Hepatocyte (in vitro differentiated cells): ENCODE measurements around the gene OR51A2. TPM values are rescaled to one million over a fixed set of nuclear protein-coding genes. Genes with fewer than 3 reads are reported as not detected.

Experiments used
- DNase-seq: peaks from one replicate; pipeline ENCODE4 v3.0.0-alpha.2; 2016; ENCODE audit warnings: low spot score
- H2AFZ ChIP-seq: fragments of 200-600 bp; sonication (generic); 2 replicates; pipeline ENCODE4 v1.6.0; 2016; ENCODE audit warnings: antibody characterized with exemption, mild to moderate bottlenecking
- H3K27ac ChIP-seq: fragments of 200-600 bp; sonication (generic); 2 replicates; pipeline ENCODE4 v1.5.1; 2016; ENCODE audit warnings: mild to moderate bottlenecking
- H3K27me3 ChIP-seq: fragments of 200-600 bp; sonication (generic); 2 replicates; pipeline ENCODE4 v1.6.1; 2016
- H3K36me3 ChIP-seq: fragments of 200-600 bp; sonication (generic); replicated peaks from 2 replicates; pipeline ENCODE4 v1.5.1; 2016; ENCODE audit warnings: low read depth; ENCODE audit not compliant: insufficient read depth
- H3K4me1 ChIP-seq: fragments of 200-600 bp; sonication (generic); 2 replicates; pipeline ENCODE4 v1.5.1; 2016; ENCODE audit warnings: mild to moderate bottlenecking, moderate library complexity; ENCODE audit not compliant: insufficient read depth
- H3K4me2 ChIP-seq: fragments of 200-600 bp; sonication (generic); 2 replicates; pipeline ENCODE4 v1.6.0; 2016
- H3K4me3 ChIP-seq: fragments of 200-600 bp; sonication (generic); 2 replicates; pipeline ENCODE4 v1.5.1; 2016; ENCODE audit warnings: mild to moderate bottlenecking
- H3K79me2 ChIP-seq: fragments of 200-600 bp; sonication (generic); 2 replicates; pipeline ENCODE4 v1.6.0; 2017; ENCODE audit warnings: mild to moderate bottlenecking
- H3K9me2 ChIP-seq: fragments of 200-600 bp; sonication (generic); replicated peaks from 2 replicates; pipeline ENCODE4 v1.6.0; 2017; ENCODE audit warnings: mild to moderate bottlenecking; ENCODE audit not compliant: insufficient read depth
- H3K9me3 ChIP-seq: fragments of 200-600 bp; sonication (generic); 2 replicates; pipeline ENCODE4 v1.5.1; 2016; ENCODE audit warnings: low read depth, mild to moderate bottlenecking
- H4K20me1 ChIP-seq: fragments of 200-600 bp; sonication (generic); 2 replicates; pipeline ENCODE4 v1.6.0; 2016; ENCODE audit warnings: mild to moderate bottlenecking; ENCODE audit not compliant: insufficient read depth, poor library complexity, severe bottlenecking
- EZH2 ChIP-seq: fragments of 200-600 bp; sonication (generic); IDR thresholded peaks from 2 replicates; pipeline ENCODE4 v1.6.1; 2016; ENCODE audit warnings: antibody characterized with exemption, mild to moderate bottlenecking, borderline replicate concordance
- EZH2phosphoT487 ChIP-seq: fragments of 200-600 bp; sonication (generic); IDR thresholded peaks from one replicate; pipeline ENCODE4 v1.6.1; 2018; ENCODE audit warnings: antibody characterized with exemption, mild to moderate bottlenecking, low read depth, moderate library complexity; ENCODE audit not compliant: unreplicated experiment, severe bottlenecking
- WGBS: methylation state at CpG from one replicate; pipeline ENCODE4 v1.1.6; 2016; ENCODE audit warnings: low lambda C conversion rate; ENCODE audit errors: missing lambda C conversion rate; 5-methylcytosine and 5-hydroxymethylcytosine counted together
- polyA plus RNA-seq: library from polyadenylated mRNA; unstranded; fragments of >200 nt; fragmentation: Nextera tagmentation; extraction: Ambion mirVana; gene quantifications from 2 replicates; pipeline ENCODE4 v1.2.1, GENCODE V29; 2016
- total RNA-seq: library from RNA; depleted of rRNA; stranded (reverse); fragments of >200 nt; gene quantifications from 2 replicates; pipeline ENCODE4 v1.2.3, GENCODE V29; 2014
- TF ChIP-seq, protein P1 (sequence below): fragments of 200-600 bp; sonication (generic); IDR thresholded peaks from 2 replicates; pipeline ENCODE4 v1.5.1; 2016; ENCODE audit warnings: antibody characterized with exemption, mild to moderate bottlenecking; ENCODE audit not compliant: poor library complexity

OR51A2 gene
- total and polyA plus RNA-seq, 2 experiments from 2014 or later: not detected

GRCh38 chr11:4922304-4922703 is 33.2 kb downstream of the OR51A2 start:
- no peaks in the 10 kb centered on the region for H3K27me3 ChIP-seq
- no peak overlapping the region for H3K4me2 ChIP-seq
- no peak overlapping the region for H3K27ac ChIP-seq
- 87% methylated on average over 1 of the region's 1 CpG for WGBS
- no peaks in the 10 kb centered on the region for H3K9me2 ChIP-seq
- H3K4me3 ChIP-seq: no peak overlapping the region
- no peaks in the 10 kb centered on the region for H3K4me1 ChIP-seq
- no peaks in the 10 kb centered on the region for H3K79me2 ChIP-seq
- DNase-seq: no peak
- no peaks in the 10 kb centered on the region for H3K36me3 ChIP-seq
- no peak overlapping the region for H2AFZ ChIP-seq
- no peaks in the 10 kb centered on the region for H4K20me1 ChIP-seq
- H3K9me3 ChIP-seq: no peaks in the 10 kb centered on the region
- TF ChIP-seq, protein P1, sequence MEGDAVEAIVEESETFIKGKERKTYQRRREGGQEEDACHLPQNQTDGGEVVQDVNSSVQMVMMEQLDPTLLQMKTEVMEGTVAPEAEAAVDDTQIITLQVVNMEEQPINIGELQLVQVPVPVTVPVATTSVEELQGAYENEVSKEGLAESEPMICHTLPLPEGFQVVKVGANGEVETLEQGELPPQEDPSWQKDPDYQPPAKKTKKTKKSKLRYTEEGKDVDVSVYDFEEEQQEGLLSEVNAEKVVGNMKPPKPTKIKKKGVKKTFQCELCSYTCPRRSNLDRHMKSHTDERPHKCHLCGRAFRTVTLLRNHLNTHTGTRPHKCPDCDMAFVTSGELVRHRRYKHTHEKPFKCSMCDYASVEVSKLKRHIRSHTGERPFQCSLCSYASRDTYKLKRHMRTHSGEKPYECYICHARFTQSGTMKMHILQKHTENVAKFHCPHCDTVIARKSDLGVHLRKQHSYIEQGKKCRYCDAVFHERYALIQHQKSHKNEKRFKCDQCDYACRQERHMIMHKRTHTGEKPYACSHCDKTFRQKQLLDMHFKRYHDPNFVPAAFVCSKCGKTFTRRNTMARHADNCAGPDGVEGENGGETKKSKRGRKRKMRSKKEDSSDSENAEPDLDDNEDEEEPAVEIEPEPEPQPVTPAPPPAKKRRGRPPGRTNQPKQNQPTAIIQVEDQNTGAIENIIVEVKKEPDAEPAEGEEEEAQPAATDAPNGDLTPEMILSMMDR: no peak
- TF ChIP-seq EZH2phosphoT487 (no peak), EZH2 (no peak)

DNA sequence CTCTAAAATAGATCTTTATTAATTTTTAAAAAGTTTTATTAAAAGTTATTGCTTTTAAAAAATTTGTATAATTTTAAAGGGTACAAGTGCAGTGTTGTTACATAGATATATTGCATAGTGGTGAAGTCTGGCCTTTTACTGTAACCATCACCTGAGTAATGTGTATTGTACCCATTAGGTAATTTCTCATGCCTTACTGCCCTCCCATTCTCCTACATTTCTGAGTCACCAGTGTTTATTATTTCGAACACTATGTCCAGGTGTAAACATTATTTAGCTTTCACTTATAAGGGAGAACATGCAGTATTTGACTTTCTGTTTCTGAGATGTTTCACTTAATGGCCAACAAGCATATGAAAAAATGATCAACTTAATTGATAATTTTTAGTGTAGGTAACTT is 33.7 kb downstream of the OR51A2 start:
- H3K27me3 ChIP-seq: no peaks in the 10 kb centered on the region
- H3K4me1 ChIP-seq: no peaks in the 10 kb centered on the region
- H4K20me1 ChIP-seq: no peaks in the 10 kb centered on the region
- no peaks in the 10 kb centered on the region for H3K9me2 ChIP-seq
- no peak for DNase-seq
- no peaks in the 10 kb centered on the region for H3K36me3 ChIP-seq
- H3K27ac ChIP-seq: no peak overlapping the region
- no peaks in the 10 kb centered on the region for H3K9me3 ChIP-seq
- no peak overlapping the region for H3K4me3 ChIP-seq
- TF ChIP-seq, protein P1: no peak
- WGBS: 81% methylated on average over 1 of the region's 1 CpG
- no peak overlapping the region for H2AFZ ChIP-seq
- no peak overlapping the region for H3K4me2 ChIP-seq
- H3K79me2 ChIP-seq: no peaks in the 10 kb centered on the region

- no peaks in the 10 kb centered on the region for H3K27me3 ChIP-seq
- no peak within 1 kb of the TSS for H3K4me3 ChIP-seq
- H2AFZ ChIP-seq: no peak within 1 kb of the TSS
- no peak within 1 kb of the TSS for H3K4me2 ChIP-seq
- no peaks in the 10 kb centered on the region for H3K79me2 ChIP-seq
- no peak for DNase-seq
- H3K4me1 ChIP-seq: no peaks in the 10 kb centered on the region
- no peaks in the 10 kb centered on the region for H3K9me2 ChIP-seq
- no peaks in the 10 kb centered on the region for H4K20me1 ChIP-seq
- no peak within 1 kb of the TSS for H3K27ac ChIP-seq
- 87% methylated on average over 4 of the region's 4 CpGs for WGBS
- H3K9me3 ChIP-seq: no peaks in the 10 kb centered on the region
- no peaks in the 10 kb centered on the region for H3K36me3 ChIP-seq
- TF ChIP-seq EZH2phosphoT487 (no peak), EZH2 (no peak)
- TF ChIP-seq, protein P1: no peak
Measured at GRCh38 chr11:4919250-4919649, 36.3 kb downstream of the OR51A2 start, which contains the start of gene OR51G2. OR51G2 (minus strand) TSS chr11:4919350; CDS start chr11:4915663, 3,687 bp downstream.

DNA sequence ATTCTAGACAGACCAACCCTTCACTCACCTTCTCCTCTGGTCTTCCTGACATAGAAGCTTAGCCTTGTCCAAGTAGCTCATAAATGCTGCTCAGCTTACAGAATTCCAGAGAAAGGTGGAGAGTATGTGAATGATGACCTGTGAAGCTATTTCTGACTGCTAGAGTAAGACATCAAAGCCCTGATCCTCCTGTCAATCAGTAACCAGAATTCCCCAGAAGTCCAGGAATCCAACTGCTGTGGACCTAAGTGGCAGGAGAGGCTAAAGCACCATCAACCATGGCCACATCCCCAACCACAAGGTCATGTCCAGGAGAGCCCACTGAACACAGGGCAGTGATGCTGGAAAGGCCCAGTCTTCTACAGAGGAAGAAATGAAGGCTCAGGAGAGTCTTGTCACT is 38.9 kb downstream of the OR51A2 start:
- H3K27me3 ChIP-seq: no peaks in the 10 kb centered on the region
- DNase-seq: peak; percentile 49

More for the DNA sequence above, 38.9 kb downstream of the OR51A2 start:
- TF ChIP-seq, protein P1: no peak
- no peak for TF ChIP-seq EZH2phosphoT487
- no peak for TF ChIP-seq EZH2
- Histone ChIP-seq H3K4me2 (no peak overlapping the region), H3K27ac (peak overlapping the region; percentile 71), H2AFZ (no peak overlapping the region), H3K9me2 (no peaks in the 10 kb centered on the region), H3K9me3 (no peaks in the 10 kb centered on the region), H4K20me1 (no peaks in the 10 kb centered on the region), H3K4me3 (no peak overlapping the region), H3K36me3 (no peaks in the 10 kb centered on the region), H3K79me2 (no peaks in the 10 kb centered on the region), H3K4me1 (no peaks in the 10 kb centered on the region)
